Ammon's horn (tissue), 1 donor: Measurements from ENCODE around the gene DIP2C.
"Not testable (repeated sequence)": the region's sequence is repeated elsewhere in the genome, so short reads cannot be mapped to it uniquely, and the experiment has no call there.

Experiments
- DNase-seq: peaks from one replicate; pipeline ENCODE4 v3.0.0-alpha.2; 2016; ENCODE audit warnings: low spot score

The DIP2C gene

DNA sequence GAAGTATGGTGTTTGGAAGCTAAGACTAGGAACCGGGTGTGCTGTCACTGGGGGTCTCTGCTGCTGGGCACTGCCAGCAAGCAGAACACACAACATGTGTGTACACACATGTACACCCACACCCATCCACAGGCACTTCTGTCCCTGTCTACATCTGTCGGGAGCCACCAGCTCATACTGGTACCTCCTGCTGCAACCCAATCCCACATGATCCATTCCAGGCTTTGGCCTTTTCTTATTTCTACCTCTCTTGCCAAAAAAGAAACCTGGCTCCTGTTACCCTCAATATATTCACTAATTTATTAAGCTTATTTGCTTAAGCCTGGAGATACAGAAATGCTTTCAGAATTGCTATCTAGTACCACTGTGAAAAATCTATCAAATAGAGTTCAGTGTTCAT lies 246.0 kb downstream of the DIP2C start:
- DNase-seq, result no peak

DNA sequence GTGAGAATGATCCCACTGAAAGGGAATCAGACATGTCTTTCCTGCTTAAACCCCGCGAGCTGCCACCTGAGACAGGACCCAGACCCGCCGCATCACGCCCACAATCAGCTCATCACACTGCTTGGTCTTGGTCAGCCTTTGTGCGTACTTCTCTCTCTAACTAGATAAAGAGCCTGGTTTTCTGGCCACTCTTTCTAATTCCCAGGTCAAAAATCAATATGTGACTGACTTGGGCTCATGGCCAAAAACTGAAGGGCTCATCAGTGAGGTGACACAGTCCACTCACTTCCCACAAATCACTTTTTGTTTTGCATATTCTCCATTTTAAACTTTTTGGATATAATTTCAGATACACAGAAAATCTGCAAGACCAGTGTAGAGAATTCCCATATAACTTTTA lies 247.3 kb downstream of the DIP2C start:
- no peak for DNase-seq

DNA sequence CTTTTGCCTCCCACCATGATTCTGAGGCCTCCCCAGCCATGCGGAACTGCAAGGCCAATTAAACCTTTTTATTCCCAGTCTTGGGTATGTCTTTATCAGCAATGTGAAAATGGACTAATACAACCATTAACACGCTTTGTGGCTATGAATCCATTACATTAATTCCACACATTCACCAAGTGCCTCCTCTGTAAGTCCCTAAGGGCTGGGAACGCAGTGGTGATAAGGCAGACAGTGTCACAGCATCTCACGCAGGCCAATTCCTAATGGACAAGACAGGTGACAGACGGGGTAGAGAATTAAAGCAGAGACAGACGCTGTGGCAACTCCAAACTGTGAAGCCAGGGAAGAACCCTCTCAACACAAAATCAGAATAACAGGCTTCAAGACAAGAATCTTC lies 247.8 kb downstream of the DIP2C start:
- DNase-seq, result no peak

DNA sequence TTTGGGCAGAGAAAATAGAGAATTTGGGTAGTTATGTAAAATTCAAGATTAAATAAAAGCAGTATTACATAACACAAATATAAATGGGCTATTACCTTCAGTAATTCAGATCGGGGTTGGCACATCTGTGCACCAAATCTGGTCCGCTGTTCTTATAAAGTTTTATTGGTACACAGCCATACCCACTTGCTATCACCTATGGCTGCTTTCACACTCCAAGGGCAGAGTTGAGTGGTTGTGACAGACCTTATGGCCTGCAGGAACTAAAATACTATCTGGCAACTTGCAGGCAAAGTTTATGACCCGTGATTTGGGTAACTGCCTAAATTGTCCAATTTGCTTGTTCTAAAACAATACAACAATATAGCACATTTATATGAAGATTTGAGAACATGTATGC lies 249.3 kb downstream of the DIP2C start:
- DNase-seq, result no peak

DNA sequence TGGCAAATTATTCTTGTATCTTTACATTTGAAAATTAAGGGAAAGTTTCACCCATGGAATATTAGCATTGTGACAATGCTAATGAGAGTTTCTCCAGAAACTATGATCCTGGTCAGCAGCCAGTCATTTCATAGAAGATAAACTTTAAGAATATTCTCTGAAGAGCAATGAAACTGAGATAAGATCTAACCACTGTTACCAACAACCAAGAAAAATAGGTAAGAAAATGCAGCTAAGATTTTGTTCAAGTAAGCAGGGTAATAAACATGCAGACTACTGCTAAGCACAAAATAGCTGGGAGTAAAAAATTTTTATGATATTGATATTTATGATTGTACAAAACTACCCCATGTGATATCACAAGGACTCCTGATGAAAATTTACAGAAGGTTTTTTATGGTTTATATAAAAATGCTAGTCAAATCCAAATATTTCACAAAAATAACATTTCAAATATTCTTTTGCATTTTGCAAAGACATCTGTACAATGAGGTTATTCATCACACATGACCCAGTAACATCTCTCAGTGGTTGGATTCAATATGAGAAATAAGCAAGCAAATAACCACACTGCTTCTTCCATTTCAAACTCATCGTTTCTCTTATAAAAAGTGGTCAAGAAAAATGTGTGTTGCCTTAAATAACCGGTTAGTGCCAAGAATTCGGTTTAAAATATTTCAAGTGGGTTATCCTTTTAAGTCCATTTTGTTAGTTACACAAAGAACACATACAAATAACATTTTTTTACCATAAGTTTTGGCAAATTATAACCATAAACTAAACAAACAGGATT lies 251.6 kb downstream of the DIP2C start:
- no peak for DNase-seq

DNA sequence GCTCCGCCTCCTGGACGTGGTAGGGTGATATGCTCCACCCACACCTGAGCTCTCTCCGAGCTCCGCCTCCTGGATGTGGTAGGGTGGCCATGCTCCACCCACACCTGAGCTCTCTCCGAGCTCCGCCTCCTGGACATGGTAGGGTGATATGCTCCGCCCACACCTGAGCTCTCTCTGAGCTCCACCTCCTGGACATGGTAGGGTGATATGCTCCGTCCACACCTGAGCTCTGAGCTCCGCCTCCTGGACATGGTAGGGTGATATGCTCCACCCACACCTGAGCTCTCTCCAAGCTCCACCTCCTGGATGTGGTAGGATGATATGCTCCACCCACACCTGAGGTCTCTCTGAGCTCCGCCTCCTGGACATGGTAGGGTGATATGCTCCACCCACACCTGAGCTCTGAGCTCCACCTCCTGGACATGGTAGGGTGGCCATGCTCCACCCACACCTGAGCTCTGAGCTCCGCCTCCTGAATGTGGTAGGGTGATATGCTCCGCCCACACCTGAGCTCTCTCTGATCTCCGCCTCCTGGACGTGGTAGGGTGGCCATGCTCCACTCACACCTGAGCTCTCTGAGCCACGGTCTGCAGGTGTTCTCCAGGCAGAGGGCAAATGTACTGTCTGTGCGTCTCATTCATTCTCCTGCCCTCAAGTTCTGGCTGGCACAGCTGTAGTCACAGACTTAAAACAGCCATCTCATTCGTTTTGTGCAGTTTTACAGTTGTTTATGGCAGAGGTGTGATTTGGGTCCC lies 252.4 kb downstream of the DIP2C start:
- DNase-seq, result no peak

DNA sequence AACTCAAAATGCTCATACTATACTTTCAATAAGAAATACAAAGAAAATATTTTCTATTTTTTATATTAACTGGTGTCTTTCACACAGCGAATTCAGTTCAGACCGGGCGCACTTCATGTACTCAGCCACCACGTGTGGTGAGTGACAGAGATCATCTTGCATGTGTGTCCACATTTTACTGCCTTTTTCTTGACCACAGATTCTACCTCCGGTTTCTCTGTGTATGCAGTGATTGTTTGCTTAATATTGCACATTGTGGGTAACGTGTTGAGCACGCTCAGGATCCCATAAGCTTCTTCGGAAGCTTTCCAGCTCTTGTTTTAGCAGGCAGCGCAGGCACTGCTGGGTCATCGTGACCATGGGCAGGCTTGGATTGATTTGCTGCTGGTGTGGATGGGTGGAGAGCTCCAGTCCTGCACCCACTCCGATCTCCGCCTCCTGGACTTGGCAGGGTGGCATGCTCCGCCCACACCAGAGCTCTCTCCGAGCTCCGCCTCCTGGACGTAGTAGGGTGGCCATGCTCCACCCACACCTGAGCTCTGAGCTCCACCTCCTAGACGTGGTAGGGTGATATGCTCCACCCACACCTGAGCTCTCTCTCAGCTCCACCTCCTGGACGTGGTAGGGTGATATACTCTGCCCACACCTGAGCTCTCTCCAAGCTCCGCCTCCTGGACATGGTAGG lies 253.3 kb downstream of the DIP2C start:
- no peak for DNase-seq

DNA sequence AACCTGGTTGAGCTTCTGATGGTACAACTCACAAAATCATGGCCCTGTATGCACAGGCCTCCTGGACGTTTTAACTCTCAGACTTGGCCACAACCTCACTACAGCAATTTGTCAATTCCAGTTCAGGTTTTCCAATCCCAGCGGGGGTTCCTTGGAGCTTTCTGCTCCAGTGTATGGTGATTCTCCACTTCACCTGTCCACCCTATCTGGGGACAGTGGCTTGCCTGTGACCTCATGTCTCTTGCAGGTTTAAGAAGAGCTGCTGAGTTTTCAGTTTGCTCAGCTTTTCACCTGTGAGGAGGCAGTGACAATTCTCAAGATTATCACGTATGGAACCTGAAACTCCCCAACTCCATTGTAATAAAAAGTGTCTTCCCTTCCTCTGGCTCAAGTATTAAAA lies 254.1 kb downstream of the DIP2C start:
- no peak for DNase-seq

DNA sequence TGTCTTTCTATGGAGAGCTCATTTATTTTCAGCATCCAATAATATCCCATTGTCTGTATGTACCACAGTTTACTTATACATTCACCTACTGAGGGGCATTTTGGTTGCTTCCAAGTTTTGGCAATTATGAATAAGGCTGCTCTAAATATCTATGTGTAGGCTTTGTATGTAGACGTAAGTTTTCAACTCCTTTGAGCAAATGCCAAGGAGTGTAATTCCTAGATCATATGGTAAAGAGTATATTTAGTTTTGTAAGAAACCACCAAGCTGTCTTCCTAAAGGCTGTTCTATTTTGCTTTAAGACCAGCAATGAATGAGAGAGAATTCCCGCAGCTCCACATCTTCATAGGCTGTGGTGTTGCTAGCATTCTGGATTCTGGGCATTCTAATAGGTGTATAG lies 259.8 kb downstream of the DIP2C start:
- DNase-seq, result no peak

DNA sequence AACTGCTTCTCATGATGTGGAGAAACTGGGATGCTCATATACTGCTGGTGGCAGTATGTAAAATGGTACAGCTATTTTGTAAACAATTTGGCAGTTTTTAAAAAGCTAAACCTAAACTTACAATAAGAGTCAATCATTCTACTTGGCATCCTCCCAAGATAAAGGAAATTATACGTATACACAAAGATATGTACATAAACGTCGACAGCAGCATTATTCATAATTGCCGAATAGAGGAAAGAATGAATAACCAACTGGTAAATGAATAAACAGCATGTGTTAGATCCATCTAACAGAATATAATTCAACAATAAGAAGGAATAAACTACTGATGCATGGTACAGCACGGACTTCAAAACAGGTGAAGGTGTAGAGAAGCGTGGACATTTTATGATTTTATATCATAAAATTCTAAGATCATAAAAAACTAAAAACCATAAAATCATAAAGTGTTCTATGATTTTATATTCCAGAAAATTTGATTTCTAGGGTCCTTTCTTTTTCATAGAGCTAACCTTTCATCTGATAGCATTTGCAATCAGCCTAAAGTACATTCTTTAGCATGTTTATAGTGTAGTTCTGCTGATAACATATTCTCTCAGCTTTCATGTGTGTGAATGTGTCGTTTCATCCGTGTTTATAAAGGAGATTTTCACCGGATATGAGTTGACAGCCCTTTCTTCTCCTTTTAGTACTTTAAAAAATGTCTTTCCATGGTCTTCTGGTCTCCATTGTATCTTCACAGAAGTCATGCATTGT lies 261.5 kb downstream of the DIP2C start:
- DNase-seq, result no peak

DNA sequence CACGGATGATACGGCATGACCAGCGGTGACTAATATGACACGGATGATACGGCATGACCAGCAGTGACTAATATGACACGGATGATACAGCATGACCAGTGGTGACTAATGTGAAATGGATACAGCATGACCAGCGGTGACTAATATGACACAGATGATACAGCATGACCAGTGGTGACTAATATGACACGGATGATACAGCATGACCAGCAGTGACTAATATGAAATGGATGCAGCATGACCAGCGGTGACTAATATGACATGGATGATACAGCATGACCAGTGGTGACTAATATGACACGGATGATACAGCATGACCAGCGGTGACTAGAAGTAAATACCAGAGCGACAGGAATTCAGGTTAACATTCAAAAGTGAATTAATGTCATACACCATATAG lies 264.1 kb downstream of the DIP2C start:
- DNase-seq, result not testable (repeated sequence)

DNA sequence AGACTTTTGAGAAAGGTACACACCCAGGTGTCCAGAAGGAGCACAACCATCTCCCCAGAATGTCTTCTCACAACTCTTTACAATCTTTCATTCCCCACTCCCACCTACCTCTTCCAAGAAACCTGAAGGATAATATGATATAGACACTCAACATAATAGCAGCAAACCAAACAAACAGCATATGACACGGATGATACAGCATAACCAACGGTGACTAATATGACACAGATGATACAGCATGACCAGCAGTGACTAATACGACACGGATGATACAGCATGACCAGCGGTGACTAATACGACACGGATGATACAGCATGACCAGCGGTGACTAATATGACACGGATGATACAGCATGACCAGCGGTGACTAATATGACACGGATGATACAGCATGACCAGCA lies 264.7 kb downstream of the DIP2C start:
- not testable (repeated sequence) for DNase-seq

DNA sequence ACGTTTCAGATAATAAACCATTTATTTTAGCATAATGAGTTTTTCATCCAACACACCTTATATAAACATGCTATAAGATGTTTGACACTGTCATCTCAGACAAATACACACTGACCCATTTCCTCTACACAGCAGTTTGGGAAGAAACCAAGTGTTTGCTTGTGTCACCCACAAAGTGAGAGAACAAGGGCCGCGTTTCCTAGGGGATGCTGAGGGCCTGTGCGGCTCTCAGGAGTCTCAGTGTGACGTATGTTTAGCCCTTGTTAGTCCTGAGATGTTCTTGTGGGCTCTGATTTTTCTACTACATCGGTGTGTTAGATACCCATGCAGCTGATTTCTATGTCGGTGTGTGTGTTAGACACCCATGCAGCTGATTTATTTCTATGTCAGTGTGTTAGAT lies 266.3 kb downstream of the DIP2C start:
- DNase-seq, result peak; percentile 24

DNA sequence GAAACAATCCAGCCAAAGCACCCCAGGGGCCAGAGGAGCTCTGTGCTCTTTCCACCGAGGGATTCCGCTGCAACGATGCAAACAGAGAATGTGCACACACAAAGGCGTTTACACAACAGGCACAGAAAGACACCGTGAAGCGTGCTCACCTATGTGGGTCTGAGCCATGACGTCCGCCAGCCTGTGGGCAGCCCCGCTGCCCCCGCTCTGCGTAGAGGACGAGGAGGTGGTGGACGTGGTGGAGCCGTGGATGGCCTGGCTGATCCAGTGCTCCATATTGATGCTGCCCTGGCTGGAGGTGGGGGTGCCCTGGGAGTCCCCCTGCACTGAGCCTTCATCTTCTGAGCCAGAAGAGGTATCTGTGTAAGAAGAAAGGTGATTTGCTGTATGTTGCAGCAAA lies 266.8 kb downstream of the DIP2C start:
- DNase-seq, result no peak

DNA sequence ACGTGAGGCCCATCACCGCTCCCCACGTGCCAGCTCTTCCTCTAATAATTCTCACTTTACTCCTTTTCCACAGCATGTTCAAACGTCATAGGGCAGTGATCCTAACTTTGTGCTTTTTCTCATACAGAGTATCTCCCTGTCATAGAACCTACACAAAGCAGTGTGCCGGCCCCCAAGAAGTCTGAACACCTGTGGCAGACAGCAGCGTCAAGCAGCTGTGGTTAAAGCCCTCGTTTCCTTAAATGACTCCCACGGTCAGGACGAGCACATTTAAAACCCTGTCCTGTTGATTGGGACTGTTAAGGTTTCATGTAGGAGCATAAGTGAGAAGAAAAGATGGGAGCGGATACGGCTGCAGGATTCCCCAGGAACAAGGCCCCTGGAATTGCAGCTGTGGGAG lies 267.2 kb downstream of the DIP2C start:
- DNase-seq, result no peak

DNA sequence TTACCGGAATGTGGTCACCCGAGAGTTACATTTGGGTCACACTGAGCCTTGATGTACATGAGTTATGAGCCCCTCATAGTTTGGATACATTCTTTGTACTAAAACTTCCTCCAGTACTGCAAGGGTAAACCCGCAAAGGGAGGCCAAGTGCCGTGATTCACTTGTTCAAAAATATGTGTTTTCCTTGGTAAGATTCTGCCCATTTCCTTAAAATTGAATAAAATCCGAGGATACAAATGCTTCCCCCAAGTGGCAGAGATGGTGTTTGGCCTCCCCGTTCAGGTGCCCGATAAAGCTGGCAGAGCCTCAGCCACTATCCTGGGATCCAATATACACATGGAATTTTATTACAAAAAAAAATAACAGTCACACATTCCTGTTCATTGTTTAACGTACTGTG lies 268.3 kb downstream of the DIP2C start:
- DNase-seq, result no peak

DNA sequence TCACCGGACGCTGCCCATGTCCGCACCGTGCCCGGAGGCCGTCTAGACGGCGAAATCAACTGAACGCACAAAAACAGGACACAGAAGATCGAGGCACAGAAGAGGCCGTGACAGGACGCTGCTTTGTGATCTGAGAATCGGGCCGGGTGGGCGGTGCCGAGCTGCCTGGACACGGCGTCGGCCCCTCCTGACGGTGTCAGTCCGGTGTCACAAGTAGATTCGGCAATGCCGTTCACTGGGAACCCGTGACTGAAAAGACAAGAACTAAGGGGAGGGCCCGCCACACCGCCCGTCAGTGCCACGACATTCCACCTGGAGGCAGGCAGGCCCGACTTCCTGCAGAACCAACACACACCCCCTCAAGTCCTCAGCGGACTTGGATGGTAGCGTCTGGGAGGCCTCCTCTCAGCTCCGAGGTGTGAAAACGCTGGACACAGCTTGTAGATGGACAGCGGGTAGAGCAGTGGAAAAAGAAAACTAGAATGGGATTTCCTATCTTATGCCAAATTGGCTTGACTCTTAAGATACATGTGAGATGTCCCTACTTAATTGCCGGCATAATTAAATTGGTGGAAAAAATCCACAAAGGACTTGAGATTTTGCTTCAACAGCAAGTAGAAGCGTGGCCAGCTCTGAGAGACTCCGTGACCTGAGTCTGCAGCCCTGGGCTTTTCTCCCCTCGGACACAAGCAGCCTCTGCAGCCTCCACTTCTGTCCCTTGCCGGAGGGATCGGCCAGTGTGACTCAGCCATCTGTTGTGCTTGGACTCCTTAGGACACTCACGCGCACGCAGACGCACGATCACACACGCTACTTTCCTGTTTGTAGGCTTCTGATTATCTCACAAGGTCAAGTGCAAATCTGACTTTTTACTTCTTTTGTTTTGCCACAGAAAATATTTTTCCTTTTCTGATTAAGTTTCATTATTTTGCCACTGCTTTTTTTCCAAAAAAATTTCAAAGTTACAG lies 269.0 kb downstream of the DIP2C start:
- no peak for DNase-seq

DNA sequence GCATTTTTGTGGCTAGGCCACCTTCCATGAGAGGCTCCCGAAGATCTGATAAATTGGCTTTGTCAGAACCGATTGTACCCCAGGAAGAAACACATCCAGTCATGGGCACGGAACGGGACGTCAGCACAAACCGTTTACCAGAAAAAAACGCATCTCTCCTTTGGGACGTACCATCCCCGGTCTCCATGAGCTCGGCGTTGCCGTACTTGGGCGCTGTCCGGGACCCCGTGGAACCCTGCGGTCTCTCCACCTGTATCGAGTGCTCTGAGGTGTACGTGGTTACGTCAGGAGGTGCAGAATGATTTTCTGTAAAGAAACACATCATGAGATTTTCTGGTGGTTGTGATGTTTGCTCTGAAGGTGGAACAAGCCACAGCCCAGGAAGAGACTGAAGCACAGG lies 270.6 kb downstream of the DIP2C start:
- DNase-seq, result no peak

DNA sequence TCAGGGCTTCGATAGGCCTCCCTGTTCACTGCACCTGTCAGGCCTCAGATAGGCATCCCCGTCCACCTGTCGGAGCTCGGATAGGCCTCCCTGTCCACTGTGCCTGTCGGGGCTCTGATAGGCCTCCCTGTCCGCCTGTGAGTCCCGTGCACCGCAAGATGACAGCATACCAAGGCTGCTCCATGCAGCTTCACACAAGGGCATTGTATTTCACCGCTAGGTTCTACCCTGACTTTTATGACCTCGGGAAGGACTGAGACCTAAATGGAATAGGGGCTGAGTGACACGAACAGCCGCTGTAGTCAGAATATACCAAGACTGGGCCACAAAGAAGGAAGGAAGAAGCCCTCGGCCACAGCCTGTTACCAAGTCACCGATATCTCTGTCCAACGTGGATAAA lies 271.2 kb downstream of the DIP2C start:
- DNase-seq, result no peak

DNA sequence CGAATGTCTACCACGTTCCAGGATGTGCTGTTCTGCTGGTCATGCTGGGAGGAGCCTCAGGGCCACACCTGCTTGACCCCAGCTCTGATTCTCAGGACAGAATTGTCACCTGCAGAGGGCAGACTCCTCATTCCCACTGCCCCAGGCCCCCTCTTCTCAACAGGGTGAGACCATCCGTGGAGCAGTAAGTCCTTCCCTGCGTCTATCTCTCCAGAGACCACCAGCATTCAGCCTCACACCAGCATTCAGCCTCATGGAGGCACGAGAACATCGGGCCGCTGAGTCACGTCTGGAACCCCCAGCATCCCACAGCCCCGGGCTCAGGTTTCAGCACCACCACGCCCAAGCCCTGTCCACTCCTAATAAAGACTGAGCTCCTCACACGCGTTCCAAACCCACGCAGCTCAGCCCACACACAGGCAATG lies 273.4 kb downstream of the DIP2C start:
- DNase-seq, result no peak

DNA sequence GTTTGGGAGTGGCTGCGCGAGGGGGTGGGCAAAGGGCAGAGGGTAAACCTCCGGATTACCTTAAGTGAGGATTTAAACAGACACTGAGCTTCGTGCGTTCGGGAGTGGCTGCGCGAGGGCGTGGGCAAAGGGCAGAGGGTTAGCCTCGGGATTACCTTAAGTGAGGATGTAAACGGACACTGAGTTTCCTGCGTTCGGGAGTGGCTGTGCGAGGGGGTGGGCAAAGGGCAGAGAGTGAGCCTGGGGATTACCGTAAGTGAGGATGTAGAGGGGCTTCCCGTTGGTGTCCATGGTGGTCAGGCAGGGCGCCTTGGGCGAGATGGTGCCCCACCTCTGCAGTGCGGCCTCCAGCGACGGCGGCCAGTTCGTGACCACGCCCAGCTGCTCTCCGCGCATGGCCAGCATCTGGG lies 275.8 kb downstream of the DIP2C start:
- DNase-seq, result no peak
